A204.1 (cell line): ENCODE data around the gene LRP3.

Experiments used
- FAIRE-seq: peaks from 2 replicates; lab custom pipeline; 2012; peaks lifted over from hg19 to GRCh38; lab: Jason Lieb, UNC

The LRP3 gene

DNA sequence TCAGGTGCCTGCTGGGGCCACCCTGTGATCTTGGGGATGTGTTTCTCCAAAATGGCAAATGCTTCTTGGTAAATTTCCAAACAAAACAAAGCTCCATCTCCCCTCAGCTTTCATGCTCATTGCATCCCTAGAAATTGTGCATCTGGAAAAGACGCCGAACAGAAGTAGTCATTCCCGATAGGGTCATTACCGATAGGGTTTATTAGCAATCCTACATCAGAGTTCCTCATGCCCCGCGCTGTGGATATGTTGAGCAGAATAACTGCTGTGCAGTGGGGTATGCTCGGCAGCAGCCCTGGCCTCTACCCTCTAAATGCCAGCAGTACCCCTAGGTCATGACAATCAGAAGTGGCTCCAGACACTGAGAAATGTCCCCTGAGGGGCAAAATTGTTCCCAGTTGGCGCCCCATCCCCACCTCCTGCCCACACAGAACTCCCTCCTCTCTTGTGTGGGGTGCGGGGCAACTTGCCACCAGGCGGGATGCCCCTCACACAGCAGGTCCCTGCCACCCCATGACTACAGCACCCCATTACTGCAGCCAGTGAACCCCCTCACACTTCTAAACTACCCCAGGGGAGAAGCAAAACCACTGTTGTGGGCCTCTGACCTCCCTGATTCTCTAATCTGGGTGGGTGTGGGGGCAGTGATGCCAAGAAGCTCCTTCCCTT lies 44.5 kb downstream of the LRP3 start:
- FAIRE-seq: no peak

DNA sequence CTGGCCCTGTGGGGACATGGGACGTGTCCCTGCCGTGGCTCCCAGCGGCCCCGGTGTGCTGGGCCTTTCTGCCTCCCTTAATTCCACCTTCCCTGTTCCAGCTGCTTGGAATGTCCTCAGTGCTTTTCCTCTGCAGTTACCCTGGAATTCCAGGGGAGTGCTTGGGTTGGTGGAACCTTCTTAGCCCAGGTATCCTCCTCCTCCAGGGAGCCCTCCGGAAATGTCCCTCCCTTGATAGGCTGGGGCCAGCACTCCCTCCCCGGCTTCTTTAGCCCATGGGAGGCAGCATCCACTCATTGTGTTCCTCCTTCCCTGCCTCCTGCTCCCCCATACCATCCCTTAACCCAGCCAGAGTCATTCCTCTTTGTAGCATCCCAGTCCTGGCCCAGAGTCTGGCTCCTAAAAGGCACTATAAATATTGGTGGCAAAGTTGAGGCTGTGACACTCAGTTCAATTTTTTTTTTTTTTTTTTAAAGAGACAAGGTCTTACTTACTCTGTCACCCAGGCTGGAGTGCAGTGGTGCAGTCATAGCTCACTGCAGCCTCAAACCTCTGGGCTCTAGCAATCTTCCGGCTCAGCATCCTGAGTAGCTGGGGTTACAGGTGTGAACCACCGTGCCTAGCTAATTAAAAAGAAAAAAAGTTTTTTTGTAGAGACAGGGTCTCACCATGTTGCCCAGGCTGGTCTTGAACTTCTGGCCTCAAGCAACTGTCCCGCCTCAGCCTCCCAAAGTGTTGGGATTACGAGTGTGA lies 45.3 kb downstream of the LRP3 start:
- FAIRE-seq: no peak

DNA sequence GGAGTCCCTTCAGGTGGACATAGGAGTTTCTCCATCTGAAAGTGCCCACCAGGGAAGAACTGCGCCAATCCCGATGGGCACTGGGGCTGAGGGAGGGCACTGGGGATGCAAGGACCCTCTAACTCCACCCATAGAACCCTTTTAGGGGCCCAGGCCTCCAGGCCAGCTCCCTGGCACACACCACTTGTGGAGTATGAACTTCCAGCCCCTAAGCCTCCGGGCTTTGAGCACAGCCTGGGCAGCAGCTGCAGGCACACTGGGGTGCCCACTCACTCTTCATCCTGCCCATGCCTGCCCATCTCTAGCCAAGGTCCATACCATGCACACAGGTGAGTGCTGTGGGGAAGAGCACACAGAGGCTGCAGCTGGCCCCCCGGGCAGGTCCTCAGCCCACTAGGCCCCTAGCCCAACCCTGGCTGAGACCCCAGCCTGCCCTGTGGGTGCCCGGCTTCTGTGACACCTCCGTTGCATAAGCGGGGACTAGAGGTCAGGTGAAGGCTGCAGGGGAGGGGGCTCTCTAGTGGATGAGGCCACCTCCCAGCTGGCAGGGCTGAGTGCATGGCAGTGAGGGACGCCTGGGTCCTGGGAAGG lies 46.1 kb downstream of the LRP3 start:
- no peak for FAIRE-seq

DNA sequence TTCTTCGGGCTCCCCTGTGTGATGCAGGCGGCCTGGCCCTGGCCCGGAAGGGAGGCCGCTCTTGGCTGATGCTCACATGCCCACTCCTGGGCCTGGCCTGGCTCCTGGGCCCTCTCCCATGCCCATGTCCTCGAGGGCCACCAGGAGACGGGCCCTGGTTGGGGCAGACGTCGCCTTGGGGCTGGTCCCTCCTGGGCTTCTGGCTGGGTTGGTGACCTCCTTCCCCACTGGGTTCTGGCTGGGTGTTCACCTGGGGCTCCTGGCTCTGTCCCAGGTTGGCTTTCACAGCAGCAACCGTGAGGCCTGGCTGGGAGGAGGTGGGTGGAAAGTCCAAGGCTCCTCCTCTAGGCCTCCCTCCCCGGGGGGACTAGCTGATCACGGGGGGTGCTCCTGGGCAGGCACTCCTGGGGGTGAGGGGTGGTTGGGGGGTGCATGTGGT lies 47.0 kb downstream of the LRP3 start:
- no peak for FAIRE-seq

DNA sequence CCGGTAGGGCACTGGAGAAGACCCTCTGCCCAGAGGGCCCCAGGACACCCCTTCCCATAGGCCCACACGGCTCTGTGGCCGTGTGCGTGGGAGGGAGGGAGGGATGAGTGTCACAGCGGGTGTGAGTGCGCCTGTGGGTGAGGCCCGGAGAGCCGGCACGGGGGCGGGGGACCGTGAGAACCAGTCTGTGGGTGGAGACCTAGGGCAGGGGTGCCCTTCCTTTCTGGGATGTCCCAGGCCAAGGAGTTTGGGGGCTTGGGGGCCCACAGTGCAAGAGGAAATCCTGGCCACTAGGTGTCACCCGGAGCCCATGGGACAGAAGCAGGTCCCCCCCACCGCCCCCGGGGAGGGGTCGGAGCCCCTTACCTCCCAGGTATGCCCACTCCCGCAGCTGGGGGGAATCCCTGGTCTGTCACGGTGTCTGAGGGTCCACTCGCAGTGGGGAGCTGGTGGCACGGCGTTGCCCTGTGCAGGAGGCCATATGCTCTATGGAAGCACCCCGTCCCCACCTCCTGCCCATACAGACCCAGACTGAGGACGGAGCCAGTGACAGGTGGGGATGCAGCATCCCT lies 47.5 kb downstream of the LRP3 start:
- no peak for FAIRE-seq

DNA sequence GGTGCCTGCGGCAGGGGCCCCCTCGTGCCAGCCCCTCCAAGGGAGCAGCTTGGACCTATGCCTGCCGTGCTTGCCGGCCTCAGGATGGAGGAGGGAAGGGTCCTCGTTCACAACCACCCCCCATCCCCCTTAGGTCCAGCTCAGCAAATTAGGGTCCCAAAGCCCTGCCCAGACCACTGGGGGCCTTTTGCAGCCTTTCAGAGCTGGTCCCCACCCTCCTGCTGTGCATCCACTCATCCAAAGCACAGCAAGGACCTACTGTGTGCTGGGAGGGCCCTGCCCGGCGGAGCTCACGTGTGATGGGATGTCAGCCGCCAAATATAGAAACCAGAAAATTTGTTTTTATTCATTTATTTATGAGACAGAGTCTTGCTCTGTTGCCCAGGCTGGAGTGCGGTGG lies 48.0 kb downstream of the LRP3 start:
- FAIRE-seq: no peak

DNA sequence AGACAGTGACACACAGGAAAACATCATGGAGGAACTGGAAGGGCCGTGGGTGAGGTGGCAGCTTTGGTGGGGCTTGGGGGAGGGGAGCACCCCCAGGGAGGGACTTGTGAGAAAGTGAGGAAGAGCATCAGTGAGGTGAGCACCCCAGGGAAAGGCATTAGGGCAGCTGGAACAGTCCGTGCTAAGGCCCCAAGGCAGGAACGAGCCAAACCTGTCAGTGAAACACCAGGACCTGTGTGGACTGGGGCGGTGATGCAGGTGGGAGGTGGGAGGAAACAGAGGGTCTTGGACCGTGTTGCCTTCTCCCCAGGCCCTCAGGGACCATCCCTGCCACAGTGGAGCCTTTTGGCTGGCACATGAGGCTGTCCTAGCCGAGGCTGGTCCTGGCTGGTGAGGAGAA lies 48.8 kb downstream of the LRP3 start:
- FAIRE-seq: no peak

DNA sequence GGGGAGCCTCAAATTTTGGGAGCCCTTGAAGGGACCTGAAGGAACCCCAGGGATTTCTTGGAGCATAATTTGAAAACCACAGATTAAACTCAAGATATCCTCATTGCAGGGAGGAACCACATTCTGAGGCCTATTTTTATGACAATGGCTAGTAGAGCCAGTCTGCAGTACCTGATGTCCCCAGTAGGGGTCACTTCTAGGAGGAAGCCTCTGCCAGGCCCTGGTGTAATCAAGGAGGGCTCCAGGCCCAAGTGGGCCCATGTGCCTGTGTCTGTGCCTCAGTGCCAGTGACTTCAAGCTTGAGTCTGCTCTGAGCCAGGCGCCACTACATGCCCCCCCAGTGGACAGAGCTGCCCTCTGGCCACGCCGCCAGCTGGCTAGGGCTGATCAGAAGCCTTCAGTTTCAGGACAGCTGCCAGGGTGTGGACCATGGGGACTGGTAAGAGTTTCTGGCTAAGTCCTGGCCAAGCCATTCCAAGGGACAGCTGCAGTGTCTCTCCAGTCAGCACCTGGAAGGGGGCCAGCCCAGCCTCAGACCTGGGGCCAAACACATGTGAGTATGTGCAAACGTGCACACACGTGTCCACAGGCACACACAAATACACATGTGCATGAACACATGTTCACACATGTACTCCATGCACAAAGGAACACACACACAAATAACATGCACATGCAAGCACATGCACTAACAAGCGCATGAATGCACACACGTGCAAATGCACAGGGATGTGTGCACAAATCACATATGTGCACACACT lies 52.0 kb downstream of the LRP3 start:
- no peak for FAIRE-seq

DNA sequence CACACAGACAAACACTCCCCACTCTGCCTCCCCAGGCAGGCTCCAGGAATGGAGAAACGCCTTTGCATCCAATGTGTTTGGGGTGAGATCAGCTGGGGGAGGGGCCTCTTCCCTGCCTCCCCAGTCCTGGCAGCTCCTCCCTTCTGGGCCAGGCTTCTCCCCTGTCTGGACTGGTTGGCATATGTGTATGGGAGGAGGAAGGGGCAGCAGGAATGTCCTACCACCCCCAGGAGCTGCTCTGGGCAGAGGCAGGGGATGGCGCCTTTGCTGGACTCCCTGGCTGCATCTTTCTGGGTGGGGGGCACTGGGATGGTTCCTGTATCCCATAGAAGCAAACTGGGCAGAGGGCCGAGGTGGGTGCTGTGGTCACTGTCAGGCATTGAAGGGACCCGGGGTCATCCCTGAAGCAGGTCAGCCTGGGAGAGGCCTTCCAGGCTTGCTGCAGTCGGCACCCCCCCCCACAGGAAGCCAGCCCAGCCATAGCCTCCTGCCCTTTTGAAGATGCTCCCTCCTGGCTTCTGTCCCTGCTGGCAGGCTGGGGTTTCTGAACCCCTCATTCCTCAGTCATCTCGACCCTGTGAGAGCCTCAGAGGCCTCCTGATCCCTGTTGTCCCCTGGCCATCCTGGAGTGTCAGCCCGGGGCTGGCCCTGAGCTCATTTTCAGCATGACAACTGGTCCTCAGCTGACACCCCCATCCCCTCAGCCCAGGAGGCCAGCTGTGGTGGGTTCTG lies 52.7 kb downstream of the LRP3 start:
- no peak for FAIRE-seq

DNA sequence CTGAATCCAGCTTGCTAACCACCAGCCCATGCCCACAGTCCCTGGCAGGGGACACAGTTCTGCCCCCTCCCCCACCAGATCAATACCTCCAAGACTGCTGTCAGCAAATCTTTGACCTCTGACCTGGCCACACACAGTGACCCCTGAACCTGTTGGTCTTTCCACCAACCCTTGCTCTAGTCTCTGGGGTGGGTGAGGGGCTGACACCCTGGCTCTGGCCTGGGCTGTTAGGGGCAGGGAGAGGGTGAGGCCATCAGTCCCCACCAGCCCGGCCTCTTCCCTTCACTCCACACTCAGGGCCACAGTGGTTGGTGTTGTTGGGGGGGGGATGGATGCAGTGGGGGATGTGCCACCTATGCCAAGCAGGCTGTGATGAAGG lies 53.3 kb downstream of the LRP3 start:
- no peak for FAIRE-seq

DNA sequence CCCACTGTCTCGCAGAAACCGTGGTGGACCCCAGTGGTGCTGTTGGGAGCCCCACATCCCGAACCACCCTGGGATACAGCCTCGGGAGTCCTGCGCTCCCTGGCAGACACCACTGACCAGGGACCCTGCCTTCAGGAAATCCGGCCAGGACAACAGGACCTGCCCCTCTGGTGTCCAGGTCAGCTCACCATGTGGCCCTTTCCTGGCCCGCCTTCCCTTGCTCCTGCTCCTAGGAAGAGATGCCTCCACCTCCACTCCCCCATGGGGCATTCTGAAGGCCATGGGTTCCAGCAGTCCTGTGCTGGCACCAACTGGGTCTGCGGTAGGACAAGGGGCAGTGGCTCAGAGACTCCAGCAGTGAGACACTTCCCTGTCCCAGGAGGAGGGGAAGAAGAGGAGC lies 54.0 kb downstream of the LRP3 start:
- no peak for FAIRE-seq

DNA sequence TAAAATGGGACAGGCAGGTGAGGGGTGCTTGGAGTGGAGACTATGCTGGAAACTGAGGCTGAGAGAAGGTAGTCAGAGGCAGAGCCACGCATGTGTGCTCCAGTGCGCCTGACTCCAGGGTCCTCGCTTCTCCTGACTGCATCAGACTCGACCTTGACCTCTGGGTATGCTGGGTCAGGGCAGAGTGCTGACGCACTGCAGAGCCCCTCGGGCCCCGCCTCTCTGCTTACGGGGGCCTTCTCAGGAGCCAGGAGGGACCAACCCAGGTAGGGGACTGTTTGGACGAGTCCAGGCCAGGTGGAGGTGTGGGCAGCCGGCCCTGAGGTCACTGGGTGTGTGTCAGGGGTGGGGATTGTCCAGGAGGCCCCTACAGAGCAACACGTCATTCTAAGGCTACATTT lies 54.4 kb downstream of the LRP3 start:
- no peak for FAIRE-seq

DNA sequence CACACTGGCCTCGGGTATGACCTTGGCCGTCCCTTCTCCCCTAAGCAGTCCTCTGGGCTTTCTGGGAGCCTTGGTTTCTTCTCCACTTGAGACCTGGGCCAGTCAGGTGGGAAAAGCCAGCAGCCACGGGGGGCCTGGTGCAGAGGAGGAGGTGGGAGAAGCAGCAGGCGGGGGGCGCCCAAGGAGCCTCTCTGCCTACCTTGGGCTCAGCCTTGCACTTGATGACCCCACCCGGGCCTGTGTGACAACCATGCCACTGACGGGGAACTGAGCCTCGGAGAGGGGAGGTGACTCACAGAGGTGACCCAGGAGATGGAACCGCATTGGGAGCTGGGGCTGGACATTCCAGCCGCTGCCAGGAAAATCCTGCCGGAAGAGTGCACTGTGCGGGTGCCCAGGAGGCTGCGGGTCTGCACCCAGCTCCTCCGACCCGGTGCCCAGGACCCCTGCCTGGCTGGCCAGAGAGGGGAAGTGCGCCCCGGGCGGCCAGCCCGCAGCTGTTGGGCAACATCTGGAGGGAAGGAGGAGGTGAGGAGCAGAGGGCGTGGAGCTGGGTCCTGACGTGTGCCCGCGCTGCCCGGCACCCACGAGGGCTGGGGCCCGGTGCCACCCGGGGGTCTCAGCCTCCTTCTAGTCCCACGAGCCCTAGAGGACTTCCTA lies 55.0 kb downstream of the LRP3 start:
- no peak for FAIRE-seq

DNA sequence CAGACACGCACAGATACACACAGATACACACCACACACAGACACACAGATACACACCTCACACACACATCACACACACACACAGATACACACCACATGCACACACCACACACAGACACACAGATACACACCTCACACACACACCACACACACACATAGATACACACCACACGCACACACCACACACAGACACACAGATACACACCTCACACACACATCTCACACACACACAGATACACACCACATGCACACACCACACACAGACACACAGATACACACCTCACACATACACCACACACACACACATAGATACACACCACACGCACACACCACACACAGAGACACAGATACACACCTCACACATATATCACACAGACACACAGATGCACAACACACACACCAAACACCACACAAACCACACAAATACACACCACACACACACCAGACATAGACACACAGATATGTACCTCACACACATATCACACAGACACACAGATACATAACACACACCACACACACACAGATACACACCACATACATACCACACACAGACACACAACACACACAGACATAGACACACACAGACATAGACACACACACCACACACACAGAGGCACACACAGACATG lies 55.7 kb downstream of the LRP3 start:
- no peak for FAIRE-seq

DNA sequence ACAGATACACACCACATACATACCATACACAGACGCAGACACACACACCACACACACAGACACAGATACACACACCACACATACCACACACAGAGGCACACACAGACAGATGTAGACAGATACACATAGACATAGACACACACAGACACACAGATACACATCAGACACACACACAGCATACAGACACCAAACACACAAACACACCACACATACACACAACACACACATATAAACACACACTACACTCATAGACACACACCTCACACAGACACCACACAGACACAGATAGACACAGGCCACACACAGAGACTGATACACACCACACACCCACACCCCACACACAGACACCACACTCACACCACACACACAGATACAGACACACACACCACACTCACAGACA lies 56.4 kb downstream of the LRP3 start:
- FAIRE-seq: no peak

DNA sequence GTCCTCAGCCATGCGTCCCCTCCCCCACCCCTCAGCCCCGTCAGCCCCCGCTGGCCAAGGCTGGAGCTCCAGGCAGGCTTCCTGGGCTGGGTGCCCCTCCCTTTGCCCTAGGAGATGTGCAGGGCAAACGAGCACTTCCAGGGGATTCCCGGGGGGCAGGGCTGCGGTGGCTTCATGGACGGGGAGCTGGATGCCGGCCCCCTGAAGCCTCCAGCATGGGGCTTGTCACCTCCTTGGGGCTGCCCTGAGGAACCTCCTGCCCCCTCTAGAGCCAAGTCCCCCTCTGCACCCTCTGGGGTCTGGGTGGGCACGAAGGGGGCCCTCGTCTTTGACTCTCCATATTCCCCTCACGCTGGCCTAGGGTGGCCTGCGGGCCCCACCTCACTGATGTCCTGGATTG lies 56.9 kb downstream of the LRP3 start:
- FAIRE-seq: no peak

DNA sequence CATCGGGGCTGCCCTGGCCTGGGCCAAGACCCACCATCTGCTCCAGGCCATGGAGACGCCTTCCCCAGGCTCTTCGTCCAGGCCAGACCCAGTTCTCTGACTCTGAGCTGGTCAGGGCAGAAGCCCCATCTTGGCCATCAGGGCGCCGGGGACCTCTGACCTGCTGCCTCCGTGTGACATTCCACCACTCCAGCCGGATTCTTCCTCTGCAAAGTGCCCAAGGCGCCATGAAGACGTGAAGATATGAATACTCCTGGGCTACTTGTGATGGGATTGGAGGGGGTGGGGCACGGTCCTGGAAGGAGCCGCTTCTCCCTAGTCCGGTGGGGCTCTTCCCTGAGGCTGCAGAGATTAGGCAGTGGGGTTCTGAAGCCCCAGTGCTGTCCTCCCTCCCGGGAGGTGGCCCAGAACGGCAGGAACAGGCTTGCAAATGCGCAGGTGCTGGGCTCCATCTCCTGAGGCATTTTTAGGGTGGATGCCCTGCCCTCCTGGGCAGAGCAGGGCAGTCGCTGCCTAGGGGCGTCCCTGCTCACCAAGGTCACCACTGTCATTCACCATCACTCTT lies 57.5 kb downstream of the LRP3 start:
- no peak for FAIRE-seq

DNA sequence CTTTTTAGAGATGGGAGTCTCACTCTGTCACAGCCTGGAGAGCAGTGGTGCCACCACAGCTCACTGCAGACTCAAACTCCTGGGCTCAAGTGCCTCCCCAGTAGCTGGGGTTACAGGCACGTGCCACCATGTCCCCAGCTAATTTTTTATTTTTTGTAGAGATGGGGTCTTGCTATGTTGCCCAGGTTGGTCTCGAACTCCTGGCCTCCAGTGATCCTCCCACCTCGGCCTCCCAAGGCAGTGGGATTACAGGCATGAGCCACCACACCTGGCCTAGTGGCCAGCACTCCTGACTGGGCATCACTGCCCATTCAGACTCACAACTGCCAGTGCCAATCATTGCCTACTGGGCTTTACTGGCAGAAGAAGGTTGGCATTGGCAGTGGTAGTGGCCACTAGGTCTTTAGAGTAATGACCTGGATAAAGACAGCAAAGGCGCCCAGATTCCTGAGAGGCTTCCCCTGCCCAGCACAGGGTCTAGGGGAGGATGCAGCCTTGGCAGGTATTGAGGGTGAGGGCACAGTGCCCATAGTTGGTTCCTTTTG lies 58.4 kb downstream of the LRP3 start:
- FAIRE-seq: no peak

DNA sequence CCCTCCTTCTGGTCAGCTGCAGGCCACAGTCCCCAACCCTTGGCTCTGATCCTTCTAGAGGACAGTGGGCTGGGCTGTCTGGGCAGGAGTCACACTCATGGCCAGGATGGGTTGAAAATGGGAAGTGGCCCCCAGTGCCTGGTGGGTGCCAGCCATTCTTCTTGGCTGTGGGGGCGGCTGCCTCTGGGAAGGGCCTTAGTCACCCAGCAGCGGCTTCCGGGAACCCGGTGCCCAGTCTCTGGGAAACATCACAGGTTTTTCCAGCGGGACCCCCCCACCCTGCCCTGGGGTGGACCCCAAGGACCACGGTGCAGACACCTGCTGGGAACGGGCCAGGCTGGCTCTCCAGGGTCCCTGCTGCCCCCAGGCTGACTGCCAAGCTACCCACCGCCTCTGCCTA lies 58.8 kb downstream of the LRP3 start:
- no peak for FAIRE-seq

DNA sequence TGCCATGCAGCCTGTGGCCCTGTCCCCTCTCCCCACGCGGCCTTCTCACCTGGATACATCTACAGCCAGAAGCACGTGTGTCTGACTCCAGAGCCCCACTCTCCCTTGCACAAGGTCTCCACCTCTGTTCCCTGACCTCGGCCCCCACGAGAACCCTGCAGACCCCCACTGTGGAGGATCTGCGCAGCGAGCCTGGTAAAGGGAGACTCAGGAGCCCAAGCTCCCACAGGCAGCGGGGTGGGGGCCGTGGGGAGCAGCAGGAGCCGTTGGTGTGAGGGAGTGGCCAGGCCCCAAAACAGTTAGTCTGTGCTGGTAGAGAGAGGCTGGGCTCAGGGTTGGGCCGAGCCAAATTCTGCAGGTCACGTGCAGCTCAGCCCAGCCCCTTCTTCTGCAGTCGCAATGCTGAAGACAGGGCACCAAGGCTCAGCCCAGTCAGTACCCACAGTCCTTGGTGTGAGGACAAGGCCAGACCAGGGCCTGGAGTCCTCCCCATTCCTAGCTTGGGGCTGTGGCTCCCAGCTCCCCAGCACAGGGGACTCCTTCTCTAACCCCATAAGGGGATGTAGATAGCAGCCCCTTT lies 60.2 kb downstream of the LRP3 start:
- no peak for FAIRE-seq
